Measurements from ENCODE around the gene ABCC1.
A peak's percentile ranks its signal among the peaks of the same experiment; 100 is the strongest.

ABCC1 gene

DNA sequence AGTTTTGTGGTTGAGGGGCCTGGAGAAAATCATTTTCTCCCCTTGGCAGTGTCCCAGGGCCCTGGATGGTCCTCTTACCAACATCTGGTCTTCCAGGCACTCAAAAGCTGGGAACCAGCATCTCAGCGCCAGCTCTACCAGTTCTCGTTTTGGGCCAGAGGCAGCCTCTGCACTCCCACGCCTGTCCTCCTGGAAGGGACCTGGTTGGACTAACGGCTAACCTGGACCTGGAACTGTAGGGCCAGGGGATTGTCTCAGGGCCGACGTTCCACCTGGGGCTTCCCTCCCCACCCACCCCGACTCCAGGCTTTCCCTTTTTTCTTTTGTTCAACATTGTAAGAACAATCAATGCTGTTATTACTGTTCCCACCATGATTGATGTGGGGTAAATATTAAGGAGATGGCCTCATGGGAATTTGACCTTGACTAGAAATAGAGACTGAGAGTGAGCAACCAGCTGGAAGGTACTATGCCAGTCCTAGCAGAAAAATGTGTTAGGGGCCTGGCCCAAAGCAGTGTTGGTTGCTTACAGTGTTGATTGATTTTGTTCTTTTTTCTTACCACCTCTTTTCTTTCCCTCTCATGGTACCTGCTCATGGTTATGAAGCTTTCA is 192.5 kb downstream of the ABCC1 start:
- POLR2A ChIA-PET, result interaction anchor here (0.6 kb wide), 1 partner anchor 650 kb away, joined by 4 read pairs; no protein-coding TSS in a partner anchor
- CTCF ChIA-PET, result interaction anchor here (0.7 to 2.3 kb wide), 6 partner anchors 8 to 376 kb away, joined by 3 to 11 read pairs (median 4); no protein-coding TSS in a partner anchor
- 100% methylated on average over 4 of the region's 7 CpGs for WGBS (ENCODE audit: insufficient coverage)

GRCh38 chr16:16143038-16143763 is 193.8 kb downstream of the ABCC1 start:
- H3K36me3 ChIP-seq (ENCODE audit: control insufficient read depth in 4 of 4, insufficient read depth in 4 of 4, low read length in 3 of 4), result peaks cover 9 to 86% (median 66%) of the 10 kb centered on the region in 4 experiments
- H3K27me3 ChIP-seq (replicated peaks in 2 of 5; ENCODE audit: control insufficient read depth in 4 of 5, insufficient read depth in 5 of 5, low read length in 4 of 5), result no peaks in the 10 kb centered on the region
- 86% methylated on average over 8 of the region's 15 CpGs for WGBS (ENCODE audit: insufficient coverage)
- no peak overlapping the region for H3K4me3 ChIP-seq (ENCODE audit: control insufficient read depth in 1 of 7, extremely low read depth in 1 of 7, insufficient read depth in 4 of 7, low read depth in 2 of 7, low read length in 6 of 7)
- no peaks in the 10 kb centered on the region for H3K9me3 ChIP-seq (ENCODE audit: control extremely low read depth in 1 of 5, control insufficient read depth in 4 of 5, insufficient read depth in 2 of 5, low read depth in 1 of 5, low read length in 4 of 5)
- ChIA-PET POLR2A (interaction anchor here (0.6 kb wide), 1 partner anchor 21 kb away, joined by 3 read pairs; no protein-coding TSS in a partner anchor), CTCF (interaction anchor here (0.6 to 2.3 kb wide), 6 partner anchors 10 to 384 kb away, joined by 3 to 11 read pairs (median 5); no protein-coding TSS in a partner anchor)
- H3K27ac ChIP-seq (ENCODE audit: insufficient read depth in 1 of 2, low read depth in 1 of 2, low read length in 2 of 2, poor library complexity in 1 of 2, severe bottlenecking in 2 of 2), result no peak overlapping the region
- peak; percentile 54 to 76 (median 75) for DNase-seq
- peaks cover 0 to 11% (median 9%) of the 10 kb centered on the region in 4 experiments for H3K4me1 ChIP-seq (ENCODE audit: control extremely low read depth in 1 of 4, control insufficient read depth in 4 of 4, insufficient read depth in 4 of 4, low read length in 3 of 4)

More for the DNA sequence above, 192.5 kb downstream of the ABCC1 start:
- peaks cover 0 to 11% (median 9%) of the 10 kb centered on the region in 4 experiments for H3K4me1 ChIP-seq (ENCODE audit: control extremely low read depth in 1 of 4, control insufficient read depth in 4 of 4, insufficient read depth in 4 of 4, low read length in 3 of 4)
- no peaks in the 10 kb centered on the region for H3K27me3 ChIP-seq (replicated peaks in 2 of 5; ENCODE audit: control insufficient read depth in 4 of 5, insufficient read depth in 5 of 5, low read length in 4 of 5)
- H3K36me3 ChIP-seq (ENCODE audit: control insufficient read depth in 4 of 4, insufficient read depth in 4 of 4, low read length in 3 of 4), result peaks cover 8 to 89% (median 76%) of the 10 kb centered on the region in 4 experiments
- H3K9me3 ChIP-seq (ENCODE audit: control extremely low read depth in 1 of 5, control insufficient read depth in 4 of 5, insufficient read depth in 2 of 5, low read depth in 1 of 5, low read length in 4 of 5), result no peaks in the 10 kb centered on the region
- H3K4me3 ChIP-seq (ENCODE audit: control insufficient read depth in 1 of 7, extremely low read depth in 1 of 7, insufficient read depth in 4 of 7, low read depth in 2 of 7, low read length in 6 of 7), result no peak overlapping the region
- peak overlapping the region in 1 of 2 experiments; percentile 47 for H3K27ac ChIP-seq (ENCODE audit: insufficient read depth in 1 of 2, low read depth in 1 of 2, low read length in 2 of 2, poor library complexity in 1 of 2, severe bottlenecking in 2 of 2)
- no peak for DNase-seq

DNA sequence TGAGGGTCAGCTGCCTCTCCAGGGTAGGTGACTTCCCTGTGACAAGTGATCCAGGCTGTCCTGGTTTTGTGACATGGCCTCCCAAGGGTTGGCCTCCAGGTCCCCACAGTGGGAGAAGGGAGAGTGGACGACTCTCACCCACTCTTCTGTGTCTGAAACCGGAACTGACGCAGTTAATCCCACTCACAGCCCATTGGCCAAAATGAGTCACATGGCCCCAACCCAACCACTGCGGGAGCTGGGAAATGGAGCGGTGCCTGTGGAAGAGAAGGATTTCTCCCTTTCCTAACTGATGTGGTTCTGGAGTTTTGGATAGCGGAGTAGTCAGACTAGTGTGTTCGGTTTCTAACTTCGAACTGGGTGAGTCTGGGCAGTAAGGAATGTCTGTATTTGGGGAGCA is 194.5 kb downstream of the ABCC1 start:
- H3K4me1 ChIP-seq (ENCODE audit: control extremely low read depth in 1 of 4, control insufficient read depth in 4 of 4, insufficient read depth in 4 of 4, low read length in 3 of 4), result peaks cover 0 to 11% (median 9%) of the 10 kb centered on the region in 4 experiments
- no peak overlapping the region for H3K4me3 ChIP-seq (ENCODE audit: control insufficient read depth in 1 of 7, extremely low read depth in 1 of 7, insufficient read depth in 4 of 7, low read depth in 2 of 7, low read length in 6 of 7)
- no peaks in the 10 kb centered on the region for H3K9me3 ChIP-seq (ENCODE audit: control extremely low read depth in 1 of 5, control insufficient read depth in 4 of 5, insufficient read depth in 2 of 5, low read depth in 1 of 5, low read length in 4 of 5)
- CTCF ChIA-PET, result interaction anchor here (1.4 to 2.3 kb wide), 3 partner anchors 10 to 48 kb away, joined by 3 to 11 read pairs (median 6); no protein-coding TSS in a partner anchor
- POLR2A ChIA-PET, result no interaction called here
- peaks cover 6 to 78% (median 59%) of the 10 kb centered on the region in 4 experiments for H3K36me3 ChIP-seq (ENCODE audit: control insufficient read depth in 4 of 4, insufficient read depth in 4 of 4, low read length in 3 of 4)
- 90% methylated on average over 2 of the region's 8 CpGs for WGBS (ENCODE audit: insufficient coverage)
- H3K27ac ChIP-seq (ENCODE audit: insufficient read depth in 1 of 2, low read depth in 1 of 2, low read length in 2 of 2, poor library complexity in 1 of 2, severe bottlenecking in 2 of 2), result no peak overlapping the region
- DNase-seq, result no peak
- H3K27me3 ChIP-seq (replicated peaks in 2 of 5; ENCODE audit: control insufficient read depth in 4 of 5, insufficient read depth in 5 of 5, low read length in 4 of 5), result no peaks in the 10 kb centered on the region

GRCh38 chr16:16144416-16144815 is 195.0 kb downstream of the ABCC1 start:
- 95% methylated on average over 5 of the region's 5 CpGs for whole genome bisulfite sequencing (ENCODE audit: insufficient coverage)
- ChIA-PET POLR2A (no interaction called here), CTCF (interaction anchor here (1.4 to 2.3 kb wide), 3 partner anchors 11 to 48 kb away, joined by 3 to 11 read pairs (median 6); no protein-coding TSS in a partner anchor)
- Histone ChIP-seq H3K9me3 (ENCODE audit: control extremely low read depth in 1 of 5, control insufficient read depth in 4 of 5, insufficient read depth in 2 of 5, low read depth in 1 of 5, low read length in 4 of 5) (no peaks in the 10 kb centered on the region), H3K36me3 (ENCODE audit: control insufficient read depth in 4 of 4, insufficient read depth in 4 of 4, low read length in 3 of 4) (peaks cover 6 to 74% (median 58%) of the 10 kb centered on the region in 4 experiments), H3K4me1 (ENCODE audit: control extremely low read depth in 1 of 4, control insufficient read depth in 4 of 4, insufficient read depth in 4 of 4, low read length in 3 of 4) (peaks cover 0 to 11% (median 9%) of the 10 kb centered on the region in 4 experiments), H3K27me3 (replicated peaks in 2 of 5; ENCODE audit: control insufficient read depth in 4 of 5, insufficient read depth in 5 of 5, low read length in 4 of 5) (no peaks in the 10 kb centered on the region), H3K27ac (ENCODE audit: insufficient read depth in 1 of 2, low read depth in 1 of 2, low read length in 2 of 2, poor library complexity in 1 of 2, severe bottlenecking in 2 of 2) (no peak overlapping the region), H3K4me3 (ENCODE audit: control insufficient read depth in 1 of 7, extremely low read depth in 1 of 7, insufficient read depth in 4 of 7, low read depth in 2 of 7, low read length in 6 of 7) (no peak overlapping the region)
- DNase-seq, result no peak

DNA sequence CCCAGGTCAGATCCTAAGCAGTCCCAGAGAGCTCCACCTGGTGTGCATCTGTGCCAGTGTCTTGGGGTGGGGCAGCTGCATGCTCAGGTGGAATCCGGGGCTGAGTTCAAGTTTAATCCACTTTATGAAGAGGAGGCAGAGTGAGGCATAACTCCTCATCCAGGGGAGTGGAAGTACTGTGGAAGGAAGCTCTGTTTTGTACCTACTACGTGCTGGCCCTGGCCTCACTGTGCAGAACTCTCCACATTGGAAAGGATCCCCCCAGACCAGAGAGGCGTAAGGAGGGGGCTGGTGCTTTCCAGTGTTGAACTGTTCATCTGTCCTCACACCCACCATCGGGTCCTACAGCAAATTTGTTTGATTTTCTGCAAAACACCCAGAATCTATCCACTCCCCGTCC is 195.9 kb downstream of the ABCC1 start:
- Histone ChIP-seq H3K27me3 (replicated peaks in 2 of 5; ENCODE audit: control insufficient read depth in 4 of 5, insufficient read depth in 5 of 5, low read length in 4 of 5) (no peaks in the 10 kb centered on the region), H3K27ac (ENCODE audit: insufficient read depth in 1 of 2, low read depth in 1 of 2, low read length in 2 of 2, poor library complexity in 1 of 2, severe bottlenecking in 2 of 2) (peak overlapping the region in 1 of 2 experiments; percentile 9)
- POLR2A ChIA-PET, result no interaction called here

GRCh38 chr16:16146380-16147315 is 197.2 kb downstream of the ABCC1 start:
- Histone ChIP-seq H3K36me3 (ENCODE audit: control insufficient read depth in 4 of 4, insufficient read depth in 4 of 4, low read length in 3 of 4) (peaks cover 5 to 52% (median 37%) of the 10 kb centered on the region in 4 experiments), H3K9me3 (ENCODE audit: control extremely low read depth in 1 of 5, control insufficient read depth in 4 of 5, insufficient read depth in 2 of 5, low read depth in 1 of 5, low read length in 4 of 5) (no peaks in the 10 kb centered on the region), H3K4me3 (ENCODE audit: control insufficient read depth in 1 of 7, extremely low read depth in 1 of 7, insufficient read depth in 4 of 7, low read depth in 2 of 7, low read length in 6 of 7) (no peak overlapping the region), H3K27me3 (replicated peaks in 2 of 5; ENCODE audit: control insufficient read depth in 4 of 5, insufficient read depth in 5 of 5, low read length in 4 of 5) (no peaks in the 10 kb centered on the region), H3K4me1 (ENCODE audit: control extremely low read depth in 1 of 4, control insufficient read depth in 4 of 4, insufficient read depth in 4 of 4, low read length in 3 of 4) (peaks cover 0 to 11% (median 9%) of the 10 kb centered on the region in 4 experiments), H3K27ac (ENCODE audit: insufficient read depth in 1 of 2, low read depth in 1 of 2, low read length in 2 of 2, poor library complexity in 1 of 2, severe bottlenecking in 2 of 2) (no peak overlapping the region)
- WGBS (ENCODE audit: insufficient coverage), result 74% methylated on average over 13 of the region's 14 CpGs
- POLR2A ChIA-PET, result no interaction called here
- CTCF ChIA-PET, result no interaction called here
- no peak for DNase-seq

More for the DNA sequence above, 195.9 kb downstream of the ABCC1 start:
- no peaks in the 10 kb centered on the region for H3K9me3 ChIP-seq (ENCODE audit: control extremely low read depth in 1 of 5, control insufficient read depth in 4 of 5, insufficient read depth in 2 of 5, low read depth in 1 of 5, low read length in 4 of 5)
- H3K36me3 ChIP-seq (ENCODE audit: control insufficient read depth in 4 of 4, insufficient read depth in 4 of 4, low read length in 3 of 4), result peaks cover 5 to 66% (median 50%) of the 10 kb centered on the region in 4 experiments
- CTCF ChIA-PET, result interaction anchor here (1.2 kb wide), 1 partner anchor 9 kb away, joined by 5 read pairs; no protein-coding TSS in a partner anchor
- peaks cover 0 to 11% (median 9%) of the 10 kb centered on the region in 4 experiments for H3K4me1 ChIP-seq (ENCODE audit: control extremely low read depth in 1 of 4, control insufficient read depth in 4 of 4, insufficient read depth in 4 of 4, low read length in 3 of 4)
- WGBS (ENCODE audit: insufficient coverage), result 95% methylated on average over 3 of the region's 5 CpGs
- no peak for DNase-seq
- no peak overlapping the region for H3K4me3 ChIP-seq (ENCODE audit: control insufficient read depth in 1 of 7, extremely low read depth in 1 of 7, insufficient read depth in 4 of 7, low read depth in 2 of 7, low read length in 6 of 7)

Measured in common myeloid progenitor, CD34-positive (primary cell).